Keratinocyte (primary cell): Measurements from ENCODE around the gene DEPP1.

ENCODE experiments used
- CTCF ChIP-seq, 3 experiments: IDR thresholded peaks in 1 of 3; conservative IDR thresholded peaks in 1 of 3; optimal IDR thresholded peaks in 1 of 3; 2 replicates in 2 of 3; 3 replicates in 1 of 3; pipeline versions ENCODE3 to v1.5.1; 2011; ENCODE audit warnings: low read length in 3 of 3, mild to moderate bottlenecking in 3 of 3, moderate library complexity in 2 of 3, control low read depth in 1 of 3, inconsistent platforms in 1 of 3; ENCODE audit not compliant: insufficient read depth in 2 of 3; ENCODE audit errors: extremely low read depth in 1 of 3
- EZH2 ChIP-seq: IDR thresholded peaks from one replicate; pipeline ENCODE4 v1.6.1; 2012; ENCODE audit warnings: inconsistent platforms, mild to moderate bottlenecking, low read length, moderate library complexity

- TF ChIP-seq CTCF (optimal IDR thresholded peaks at IDR 0.05 in 1 of 3, IDR thresholded peaks at IDR 0.05 in 1 of 3, conservative IDR thresholded peaks at IDR 0.05 in 1 of 3; ENCODE audit: extremely low read depth in 1 of 3, insufficient read depth in 2 of 3, low read length in 3 of 3) (no peak), EZH2 (no peak)
Measured at GRCh38 chr10:45023426-45023825, 44.8 kb upstream of the DEPP1 start.
